RWPE1 (cell line): ENCODE measurements around the gene POLR3GL.

Experiments used
- CTCF ChIA-PET: fragments of 350-600 bp; sonication (Branson Sonifier 250); formaldehyde crosslinking; extraction: SDS; loops from one replicate; lab custom pipeline; 2021; lab: Yijun Ruan, JAX
- POLR2A ChIA-PET: fragments of 400-600 bp; formaldehyde crosslinking; extraction: SDS; loops from one replicate; lab custom pipeline; 2020; ENCODE audit warnings: antibody characterized with exemption; ENCODE audit not compliant: low non-redundant PET; lab: Yijun Ruan, JAX
- DNase-seq: peaks from one replicate; pipeline ENCODE4 v3.0.0; 2012; ENCODE audit warnings: low spot score
- H3K27ac ChIP-seq: fragments of 450-650 bp; 2 replicates; pipeline ENCODE4 v1.5.1; 2017
- TF ChIP-seq, protein P1 (sequence below): fragments of 450-650 bp; conservative IDR thresholded peaks from 2 replicates; pipeline ENCODE4 v1.5.1; 2017; ENCODE audit warnings: low read depth, mild to moderate bottlenecking

POLR3GL gene

DNA sequence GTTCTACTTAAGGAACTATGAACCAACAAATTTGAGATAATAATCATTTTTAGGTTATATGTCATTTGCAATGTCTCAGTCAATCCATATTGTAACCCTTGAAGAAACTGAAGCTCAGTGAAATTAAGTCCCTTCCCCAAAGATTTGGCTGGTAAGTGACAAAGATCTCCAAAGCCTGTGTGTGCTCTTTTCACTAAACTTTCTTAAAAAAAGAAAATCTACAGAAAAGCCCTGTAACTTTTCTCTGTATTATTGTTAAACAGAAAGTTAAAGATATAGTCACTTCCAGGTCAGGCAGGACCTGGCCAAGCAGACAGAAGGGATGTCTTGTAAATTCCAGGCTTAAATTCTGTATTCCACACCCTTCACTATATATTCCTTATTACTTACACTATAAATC, 8.1 kb upstream of the POLR3GL start:
- ChIA-PET CTCF (interaction anchor here (0.5 kb wide), 1 partner anchor 24 kb away, joined by 4 read pairs; no protein-coding TSS in a partner anchor), POLR2A (no interaction called here)
- no peak for DNase-seq
- TF ChIP-seq, protein P1, sequence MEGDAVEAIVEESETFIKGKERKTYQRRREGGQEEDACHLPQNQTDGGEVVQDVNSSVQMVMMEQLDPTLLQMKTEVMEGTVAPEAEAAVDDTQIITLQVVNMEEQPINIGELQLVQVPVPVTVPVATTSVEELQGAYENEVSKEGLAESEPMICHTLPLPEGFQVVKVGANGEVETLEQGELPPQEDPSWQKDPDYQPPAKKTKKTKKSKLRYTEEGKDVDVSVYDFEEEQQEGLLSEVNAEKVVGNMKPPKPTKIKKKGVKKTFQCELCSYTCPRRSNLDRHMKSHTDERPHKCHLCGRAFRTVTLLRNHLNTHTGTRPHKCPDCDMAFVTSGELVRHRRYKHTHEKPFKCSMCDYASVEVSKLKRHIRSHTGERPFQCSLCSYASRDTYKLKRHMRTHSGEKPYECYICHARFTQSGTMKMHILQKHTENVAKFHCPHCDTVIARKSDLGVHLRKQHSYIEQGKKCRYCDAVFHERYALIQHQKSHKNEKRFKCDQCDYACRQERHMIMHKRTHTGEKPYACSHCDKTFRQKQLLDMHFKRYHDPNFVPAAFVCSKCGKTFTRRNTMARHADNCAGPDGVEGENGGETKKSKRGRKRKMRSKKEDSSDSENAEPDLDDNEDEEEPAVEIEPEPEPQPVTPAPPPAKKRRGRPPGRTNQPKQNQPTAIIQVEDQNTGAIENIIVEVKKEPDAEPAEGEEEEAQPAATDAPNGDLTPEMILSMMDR, result no peak
- no peak overlapping the region for H3K27ac ChIP-seq

DNA sequence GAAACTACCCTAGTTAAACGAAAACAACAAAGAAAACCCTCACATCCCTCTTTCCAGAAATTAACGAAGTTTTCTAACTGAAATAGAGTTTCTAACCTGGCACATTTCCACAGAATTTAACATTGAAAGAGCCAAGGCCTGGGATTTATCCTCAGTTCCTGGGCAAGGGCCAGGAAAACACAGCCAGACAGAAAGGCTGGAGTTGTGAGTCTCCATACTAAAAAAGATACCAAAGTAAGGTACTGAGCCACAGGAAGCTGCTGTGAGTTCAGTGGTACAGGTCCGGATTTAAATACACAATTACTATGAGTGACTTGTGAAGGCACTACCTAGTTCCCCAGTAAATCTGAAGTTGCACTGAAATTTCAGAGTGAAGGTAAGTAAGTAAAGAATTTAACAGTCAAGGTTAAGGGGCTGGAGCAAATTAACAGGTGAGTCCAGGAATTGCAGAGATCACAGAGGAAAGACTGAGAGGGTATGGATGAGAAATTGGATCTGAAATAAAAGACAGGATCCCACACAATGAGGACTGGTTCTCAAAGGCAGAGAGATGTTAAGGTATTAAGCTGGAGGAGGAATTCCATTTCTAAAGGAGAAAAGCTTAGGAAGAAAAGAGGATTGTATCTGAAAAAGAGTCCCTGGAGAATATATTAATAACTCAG, 7.6 kb upstream of the POLR3GL start:
- TF ChIP-seq, protein P1, result no peak
- no peak for DNase-seq
- peak overlapping the region; percentile 98 for H3K27ac ChIP-seq
- CTCF ChIA-PET, result interaction anchor here (0.5 to 1.4 kb wide), 2 partner anchors 23 to 69 kb away, joined by 4 read pairs; no protein-coding TSS in a partner anchor
- POLR2A ChIA-PET, result interaction anchor here (0.8 kb wide), 1 partner anchor 30 kb away, joined by 3 read pairs; the partner anchor contains the start of gene RBM8A

GRCh38 chr1:145957443-145958319, 6.8 kb upstream of the POLR3GL start, which contains the start of gene LIX1L:
LIX1L (minus strand) TSS chr1:145958017; CDS start chr1:145957927, 90 bp downstream.
- H3K27ac ChIP-seq, result peak within 1 kb of the TSS; percentile 98
- ChIA-PET POLR2A (interaction anchor here (0.8 to 1.0 kb wide), 2 partner anchors 30 kb away, joined by 3 to 6 read pairs; partner anchors contain the start of gene RBM8A), CTCF (interaction anchor here (1.4 kb wide), 1 partner anchor 68 kb away, joined by 4 read pairs; no protein-coding TSS in a partner anchor)
- DNase-seq, result peak; percentile 99
- TF ChIP-seq, protein P1, result no peak

GRCh38 chr1:145958734-145959133, 5.8 kb upstream of the POLR3GL start:
- CTCF ChIA-PET, result interaction anchor here (1.3 kb wide), 1 partner anchor 49 kb away, joined by 3 read pairs; no protein-coding TSS in a partner anchor
- no peak overlapping the region for H3K27ac ChIP-seq
- DNase-seq, result no peak
- POLR2A ChIA-PET, result interaction anchor here (1.0 kb wide), 1 partner anchor 31 kb away, joined by 6 read pairs; the partner anchor contains the start of gene RBM8A
- TF ChIP-seq, protein P1, result no peak

- CTCF ChIA-PET, result interaction anchor here (1.3 kb wide), 1 partner anchor 48 kb away, joined by 3 read pairs; no protein-coding TSS in a partner anchor
- TF ChIP-seq, protein P1, result no peak
- H3K27ac ChIP-seq, result no peak overlapping the region
- DNase-seq, result no peak
- POLR2A ChIA-PET, result no interaction called here
Measured at GRCh38 chr1:145959333-145959732, 5.2 kb upstream of the POLR3GL start.

DNA sequence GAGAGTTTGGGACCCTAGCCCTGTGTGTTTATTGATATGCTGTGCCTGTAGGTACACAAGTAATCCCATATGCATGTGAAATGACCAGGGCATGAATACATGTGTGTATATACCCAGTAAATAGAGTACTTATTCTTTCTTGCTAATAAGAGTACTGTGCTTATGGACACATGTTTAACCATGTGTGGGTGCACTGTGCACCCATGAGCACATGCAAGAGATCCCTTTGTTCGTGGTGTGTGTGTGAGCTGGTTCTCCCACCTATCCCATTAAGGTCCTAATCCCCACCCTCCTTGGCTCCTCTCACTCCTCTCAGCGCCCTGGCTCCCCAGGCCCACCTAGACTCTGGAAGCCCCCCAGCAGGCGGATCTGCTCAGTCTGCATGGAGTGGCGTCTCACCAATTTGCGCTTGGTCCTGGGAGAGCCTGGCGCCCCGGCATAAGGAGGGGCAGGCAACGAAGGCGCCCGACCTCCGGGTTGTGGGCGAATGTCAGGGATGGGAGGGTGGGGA, 4.5 kb upstream of the POLR3GL start:
- ChIA-PET POLR2A (no interaction called here), CTCF (no interaction called here)
- H3K27ac ChIP-seq, result no peak overlapping the region

More for the DNA sequence above, 4.5 kb upstream of the POLR3GL start:
- no peak for DNase-seq
- TF ChIP-seq, protein P1, result no peak
